Stomach (tissue), 9 donors: ENCODE results near the gene SPANXN4. TPM values are rescaled to one million over a fixed set of nuclear protein-coding genes. Genes with fewer than 3 reads are reported as not detected.

Experiments used
- DNase-seq, 2 donors: peaks; one replicate each; pipeline versions ENCODE4 v3.0.0 to v3.0.0-alpha.2; 2013 to 2019
- H3K27ac ChIP-seq, 5 donors: fragments of 200-600 bp in 4 of 5; sonication (generic) in 4 of 5; one replicate each; pipeline ENCODE4 v1.5.1; 2013 to 2019; ENCODE audit warnings: mild to moderate bottlenecking in 1 of 5, moderate library complexity in 1 of 5
- H3K27me3 ChIP-seq, 3 donors: fragments of 200-600 bp; sonication (generic); one replicate each; pipeline ENCODE4 v1.5.1; 2017 to 2019; ENCODE audit warnings: mixed run types in 1 of 3
- H3K36me3 ChIP-seq, 4 donors: fragments of 200-600 bp; sonication (generic); 1 replicate in 3 of 4; 2 replicates in 1 of 4; pipeline ENCODE4 v1.5.1; 2016 to 2019
- H3K4me1 ChIP-seq, 4 donors: fragments of 200-600 bp; sonication (generic); one replicate each; pipeline ENCODE4 v1.5.1; 2016 to 2019
- H3K4me3 ChIP-seq, 4 donors: fragments of 200-600 bp; sonication (generic) in 3 of 4; one replicate each; pipeline ENCODE4 v1.5.1; 2016 to 2019; ENCODE audit warnings: mild to moderate bottlenecking in 1 of 4
- H3K9me3 ChIP-seq, 4 donors: fragments of 200-600 bp; sonication (generic); one replicate each; pipeline ENCODE4 v1.5.1; 2016 to 2019
- CTCF ChIP-seq, 7 experiments: fragments of 450-650 bp in 4 of 7; fragments of 200-600 bp in 3 of 7; sonication (generic) in 3 of 7; IDR thresholded peaks; one replicate each; pipeline ENCODE4 v1.5.1; 2016 to 2019; ENCODE audit warnings: antibody characterized with exemption in 7 of 7, control low read depth in 2 of 7, mild to moderate bottlenecking in 1 of 7
- EP300 ChIP-seq: sonication (generic); formaldehyde crosslinking; IDR thresholded peaks from one replicate; pipeline ENCODE4 v1.6.1; 2017; ENCODE audit warnings: antibody characterized with exemption
- POLR2A ChIP-seq, 4 donors: fragments of 450-650 bp; IDR thresholded peaks; one replicate each; pipeline ENCODE4 v1.6.1; 2016; ENCODE audit warnings: antibody characterized with exemption in 4 of 4, control low read depth in 2 of 4, mild to moderate bottlenecking in 1 of 4, moderate library complexity in 1 of 4
- POLR2AphosphoS5 ChIP-seq, 3 donors: sonication (generic); formaldehyde crosslinking; IDR thresholded peaks; one replicate each; pipeline ENCODE4 v1.6.1; 2016; ENCODE audit warnings: antibody characterized with exemption in 3 of 3
- WGBS, 5 donors: extraction: QIAGEN DNeasy Blood & Tissue Kit in 3 of 5; methylation state at CpG; one replicate each; pipeline versions ENCODE4 v1.1.5 to v1.1.7; 2013 to 2018; 5-methylcytosine and 5-hydroxymethylcytosine counted together
- intact Hi-C: fragments of 100-400 bp; cut with DNase I; formaldehyde crosslinking; loops from one replicate; pipeline ENCODE4 v1.15.1; 2023; ENCODE audit warnings: low total_unique reads
- polyA plus RNA-seq, 3 donors: library from polyadenylated mRNA; stranded (reverse); fragments of 200-250 nt; gene quantifications; one replicate each; pipeline ENCODE4 v1.2.3, GENCODE V29; 2013
- total RNA-seq, 5 donors: library from RNA; depleted of rRNA; stranded (reverse); fragments of >200 nt; gene quantifications; one replicate each; pipeline versions ENCODE4 v1.1.0 to v1.2.3, GENCODE V29; 2014 to 2016
- donor health status: healthy with polysubstance abuse.
- donor health status: Bipolar disorder and iron deficiency.
- donor health status: healthy.

SPANXN4 gene
- total and polyA plus RNA-seq, 8 donors, result not detected

GRCh38 chrX:143017272-143017671, 8.5 kb upstream of the SPANXN4 start:
- intact Hi-C loops, result no loop called here
- TF ChIP-seq POLR2AphosphoS5 (IDR thresholded peaks at IDR 0.05) (no peak), CTCF (IDR thresholded peaks at IDR 0.05) (no peak), POLR2A (IDR thresholded peaks at IDR 0.05) (no peak), EP300 (no peak)

GRCh38 chrX:143027275-143027674, 1.5 kb downstream of the SPANXN4 start:
- Histone ChIP-seq H3K9me3 (no peaks in the 10 kb centered on the region), H3K27me3 (no peaks in the 10 kb centered on the region), H3K4me3 (no peak overlapping the region), H3K27ac (no peak overlapping the region), H3K4me1 (no peaks in the 10 kb centered on the region), H3K36me3 (no peaks in the 10 kb centered on the region)
- no peak for TF ChIP-seq CTCF (IDR thresholded peaks at IDR 0.05)
- intact Hi-C loops, result no loop called here
- DNase-seq, result no peak
- 37 to 54% (median 54%) methylated on average over 6 of the region's 6 CpGs for WGBS, 5 donors

More at GRCh38 chrX:143017272-143017671, 8.5 kb upstream of the SPANXN4 start:
- H3K4me1 ChIP-seq, result no peaks in the 10 kb centered on the region
- DNase-seq, result no peak
- WGBS, 5 donors, result 63 to 75% (median 65%) methylated on average over 2 of the region's 2 CpGs
- peaks cover 0 to 8% (median 0%) of the 10 kb centered on the region in 4 donors for H3K9me3 ChIP-seq
- no peaks in the 10 kb centered on the region for H3K36me3 ChIP-seq
- H3K27ac ChIP-seq, result no peak overlapping the region
- no peaks in the 10 kb centered on the region for H3K27me3 ChIP-seq
- H3K4me3 ChIP-seq, result no peak overlapping the region

GRCh38 chrX:143047511-143047910, 21.8 kb downstream of the SPANXN4 start:
- WGBS, 5 donors, result 32 to 79% (median 65%) methylated on average over 2 of the region's 2 CpGs
- DNase-seq, result no peak
- TF ChIP-seq POLR2AphosphoS5 (IDR thresholded peaks at IDR 0.05) (no peak), POLR2A (IDR thresholded peaks at IDR 0.05) (no peak)

GRCh38 chrX:143058120-143058519, 32.4 kb downstream of the SPANXN4 start:
- Histone ChIP-seq H3K27me3 (no peaks in the 10 kb centered on the region), H3K4me3 (no peak overlapping the region), H3K9me3 (no peaks in the 10 kb centered on the region), H3K27ac (no peak overlapping the region), H3K4me1 (no peaks in the 10 kb centered on the region), H3K36me3 (no peaks in the 10 kb centered on the region)
- intact Hi-C loops, result no loop called here
- TF ChIP-seq POLR2A (IDR thresholded peaks at IDR 0.05) (no peak), EP300 (no peak), POLR2AphosphoS5 (IDR thresholded peaks at IDR 0.05) (no peak), CTCF (IDR thresholded peaks at IDR 0.05) (no peak)
- DNase-seq, result peak in 1 of 2 donors; percentile 2
- 51 to 100% (median 76%) methylated on average over 4 of the region's 4 CpGs for WGBS, 5 donors

More at GRCh38 chrX:143047511-143047910, 21.8 kb downstream of the SPANXN4 start:
- H3K4me3 ChIP-seq, result no peak overlapping the region
- H3K9me3 ChIP-seq, result no peaks in the 10 kb centered on the region
- no peak overlapping the region for H3K27ac ChIP-seq
- H3K36me3 ChIP-seq, result no peaks in the 10 kb centered on the region
- intact Hi-C loops, result no loop called here
- H3K4me1 ChIP-seq, result no peaks in the 10 kb centered on the region
- H3K27me3 ChIP-seq, result no peaks in the 10 kb centered on the region

GRCh38 chrX:143081231-143081630, 55.5 kb downstream of the SPANXN4 start:
- no peaks in the 10 kb centered on the region for H3K36me3 ChIP-seq
- no peak overlapping the region for H3K27ac ChIP-seq
- H3K4me3 ChIP-seq, result no peak overlapping the region
- H3K27me3 ChIP-seq, result no peaks in the 10 kb centered on the region
- DNase-seq, result no peak
- intact Hi-C loops, result no loop called here
- no peaks in the 10 kb centered on the region for H3K4me1 ChIP-seq
- WGBS, 5 donors, result 76 to 90% (median 79%) methylated on average over 3 of the region's 3 CpGs
- H3K9me3 ChIP-seq, result peaks cover 0 to 18% (median 5%) of the 10 kb centered on the region in 4 donors
- TF ChIP-seq POLR2A (IDR thresholded peaks at IDR 0.05) (no peak), CTCF (IDR thresholded peaks at IDR 0.05) (no peak), EP300 (no peak), POLR2AphosphoS5 (IDR thresholded peaks at IDR 0.05) (no peak)
